Esophagus mucosa (tissue), 1 donor: Measurements from ENCODE around the gene MYO10. TPM values are rescaled to one million over a fixed set of nuclear protein-coding genes. Genes with fewer than 3 reads are reported as not detected.

Source experiments
- ATAC-seq: fragments of 200-7000 bp; cut with Tn5 transposase; one replicate; pipeline ENCODE4 v1.9.1; 2020
- total RNA-seq: library from RNA; stranded (reverse); gene quantifications from one replicate; pipeline ENCODE4 v1.2.4, GENCODE V29; 2023
- donor health status: DM: yes; HTN: yes; CAD: no.

The MYO10 gene
- total RNA-seq, 1 donor from 2014 or later: 27.3 TPM

DNA sequence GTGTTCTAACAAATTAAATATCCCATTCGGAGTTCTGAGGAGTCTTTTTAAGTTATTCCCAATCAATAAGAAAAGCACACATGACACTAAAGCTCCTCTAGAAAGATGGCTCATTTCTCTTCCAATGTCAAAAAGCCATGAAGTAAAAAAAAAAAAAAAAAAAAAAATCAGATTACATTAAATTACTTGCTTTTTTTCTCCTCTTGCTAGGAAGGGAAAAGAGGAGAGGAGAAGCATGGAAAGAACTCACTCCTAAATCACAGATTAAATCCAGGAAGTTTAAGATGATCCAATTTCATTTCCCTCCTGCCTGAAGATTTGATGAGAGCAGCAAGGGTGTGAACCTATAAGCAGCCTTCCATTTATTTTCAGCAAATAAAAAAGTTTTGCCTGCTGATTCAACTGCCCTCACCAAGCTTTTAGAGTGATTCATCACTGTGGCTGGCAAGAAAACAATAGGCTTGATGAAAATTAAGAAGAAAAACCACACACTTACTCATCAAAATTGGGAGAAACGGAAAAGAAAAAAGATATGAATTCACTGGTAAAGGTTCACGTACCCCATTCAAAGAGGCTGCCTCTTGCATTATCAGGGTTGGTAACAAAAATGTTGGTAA is 19.7 kb downstream of the MYO10 start:
- peak; percentile 56 for ATAC-seq

DNA sequence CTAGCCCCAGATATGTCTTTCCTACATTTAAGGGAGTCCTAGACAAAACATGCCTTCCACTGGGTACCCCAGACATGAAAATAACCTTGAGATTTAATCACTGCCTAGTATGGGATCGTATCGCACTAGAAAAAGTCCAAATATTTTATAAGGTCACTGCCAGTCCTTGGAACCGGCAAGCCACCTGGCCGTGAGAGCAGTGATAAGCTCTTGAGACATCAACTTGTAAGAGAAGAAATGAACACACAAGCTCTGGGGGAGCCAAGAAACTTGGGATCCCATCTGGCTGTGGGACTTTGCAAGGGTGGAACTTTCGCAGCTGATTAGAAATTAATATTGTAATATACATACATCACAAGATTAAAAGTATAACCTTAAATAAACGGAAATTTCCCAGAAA is 21.5 kb downstream of the MYO10 start:
- no peak for ATAC-seq

- no peak for ATAC-seq
Measured at GRCh38 chr5:16914108-16914435, 22.0 kb downstream of the MYO10 start.

GRCh38 chr5:16913187-16914107 is 22.6 kb downstream of the MYO10 start:
- ATAC-seq: peak; percentile 94

- ATAC-seq: no peak
Measured at GRCh38 chr5:16912080-16912479, 24.0 kb downstream of the MYO10 start.

GRCh38 chr5:16909464-16909863 is 26.6 kb downstream of the MYO10 start:
- ATAC-seq: no peak

DNA sequence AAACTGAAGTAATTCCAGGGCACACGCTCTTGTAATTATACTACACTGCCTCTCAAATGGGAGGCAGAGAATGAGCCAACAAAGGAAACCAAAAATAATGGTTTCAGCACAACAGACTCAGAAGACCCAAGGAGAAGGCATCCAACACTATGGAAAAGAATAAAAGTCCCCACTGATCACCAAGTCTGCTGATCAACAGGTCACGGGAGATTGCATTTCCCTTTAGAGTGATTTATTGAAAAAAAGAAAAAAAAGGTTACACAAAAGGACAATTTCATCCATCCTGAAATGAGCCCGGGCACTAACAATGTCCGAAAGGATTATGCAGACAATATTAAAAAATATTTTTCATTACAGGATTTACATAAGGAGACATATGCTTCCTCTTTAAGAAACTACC is 28.8 kb downstream of the MYO10 start:
- no peak for ATAC-seq

GRCh38 chr5:16906255-16906654 is 29.8 kb downstream of the MYO10 start:
- ATAC-seq: no peak

DNA sequence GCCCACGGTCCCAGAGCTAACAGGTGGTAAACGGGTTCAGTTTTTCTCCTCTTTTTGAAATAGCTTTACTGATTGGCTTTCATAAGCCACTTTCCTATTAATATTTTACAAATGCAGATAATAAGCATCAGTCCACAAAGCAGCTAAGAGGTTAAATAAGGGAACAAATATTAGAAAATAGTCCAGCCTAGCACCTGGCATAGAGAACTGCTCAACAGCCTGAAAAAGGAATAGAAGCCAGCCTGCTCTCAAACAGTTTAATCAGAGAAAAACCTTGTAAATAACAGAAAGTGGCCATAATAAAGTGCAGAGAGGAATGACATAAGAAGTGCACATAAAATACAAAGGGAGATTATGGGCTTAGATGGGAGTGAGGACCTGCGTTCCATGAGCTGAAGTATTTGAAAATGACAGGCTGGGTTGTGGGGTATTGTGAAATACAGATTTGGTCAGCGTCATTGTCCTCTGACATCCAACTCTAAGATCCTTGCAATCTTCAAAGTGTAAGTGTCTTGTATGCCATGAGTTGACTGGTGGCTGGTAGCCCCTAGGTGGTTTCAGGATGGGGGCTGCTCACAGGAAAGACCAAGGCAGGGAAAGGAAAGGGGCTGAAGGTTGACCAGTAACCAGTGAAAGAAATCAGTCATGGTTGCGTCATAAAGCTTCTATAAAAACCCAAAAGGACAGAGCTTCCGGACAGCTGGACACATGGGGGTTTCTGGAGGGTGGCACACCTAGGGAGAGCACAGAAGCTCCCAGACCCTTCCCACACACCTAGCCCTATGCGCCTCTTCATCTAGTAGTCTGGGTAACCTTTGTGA is 32.4 kb downstream of the MYO10 start:
- ATAC-seq: peak; percentile 33

- peak; percentile 95 for ATAC-seq
Measured at GRCh38 chr5:16902846-16903245, 33.2 kb downstream of the MYO10 start.

- no peak for ATAC-seq
Measured at GRCh38 chr5:16901021-16901644, 35.0 kb downstream of the MYO10 start.

- no peak for ATAC-seq
Measured at GRCh38 chr5:16899171-16899570, 36.9 kb downstream of the MYO10 start.

DNA sequence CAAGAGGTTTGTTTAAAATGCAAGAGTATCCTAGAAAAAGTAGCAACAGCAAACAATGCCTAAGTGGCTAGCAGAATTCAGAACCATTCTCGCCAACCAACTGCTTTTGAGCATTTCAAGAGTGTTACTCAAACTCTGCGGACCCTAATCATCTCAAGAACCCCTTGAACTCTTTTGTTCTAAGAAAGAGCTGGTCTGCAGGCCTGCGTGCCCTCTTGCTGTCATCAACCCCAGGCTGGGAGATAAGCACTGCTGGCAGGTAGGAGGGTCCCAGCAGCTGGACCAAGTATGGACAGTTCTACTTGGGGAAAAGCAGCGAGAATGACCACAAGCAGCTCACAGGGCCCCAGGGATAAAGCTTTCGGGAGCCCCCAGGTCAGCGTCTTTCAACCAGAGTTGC is 38.3 kb downstream of the MYO10 start:
- ATAC-seq: no peak

DNA sequence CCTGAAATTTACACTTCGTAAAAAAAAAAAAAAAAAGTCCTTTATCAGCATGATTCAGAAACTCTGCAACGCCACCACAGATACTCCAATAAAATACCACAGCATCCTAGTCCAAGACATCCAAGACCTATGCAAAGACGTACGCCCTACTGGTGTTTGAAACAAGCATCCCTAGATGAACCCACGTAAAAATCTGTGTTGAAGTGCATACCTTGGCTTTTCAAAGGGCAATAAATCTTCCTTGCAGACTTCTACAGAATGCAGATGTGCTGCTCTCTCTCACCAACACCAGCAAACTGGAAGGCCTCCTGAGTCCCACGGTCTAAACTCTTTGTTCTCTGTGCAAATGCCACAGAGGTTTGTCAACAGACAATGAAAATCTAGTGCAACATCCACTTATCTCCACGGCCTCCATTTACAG is 38.8 kb downstream of the MYO10 start:
- ATAC-seq: no peak

DNA sequence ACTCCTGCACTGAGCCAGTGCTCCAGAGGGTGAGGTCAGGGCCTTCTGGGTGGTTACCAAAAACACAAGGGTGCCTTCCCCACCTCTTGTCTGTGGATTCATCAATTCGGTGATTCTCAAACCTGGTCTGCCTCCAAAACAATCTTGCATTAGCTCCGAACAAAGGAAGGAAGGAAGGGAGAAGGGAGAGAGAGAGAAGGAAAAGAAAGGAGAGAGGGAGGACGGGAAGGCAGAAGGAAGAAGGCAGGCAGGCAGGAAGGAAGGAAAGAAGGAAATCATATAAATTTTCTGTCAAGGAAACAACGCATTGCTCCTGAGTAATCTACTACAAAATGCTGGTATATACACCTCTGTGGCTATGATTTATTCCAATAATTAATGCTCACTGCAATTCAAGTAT is 39.3 kb downstream of the MYO10 start:
- ATAC-seq: no peak

- ATAC-seq: peak; percentile 75
Measured at GRCh38 chr5:16894236-16895057, 41.6 kb downstream of the MYO10 start.

GRCh38 chr5:16891033-16891432 is 45.1 kb downstream of the MYO10 start:
- ATAC-seq: peak; percentile 5

- ATAC-seq: no peak
Measured at GRCh38 chr5:16889972-16890519, 46.0 kb downstream of the MYO10 start.

- ATAC-seq: no peak
Measured at GRCh38 chr5:16889203-16889971, 46.7 kb downstream of the MYO10 start.

- ATAC-seq: no peak
Measured at GRCh38 chr5:16888694-16889124, 47.4 kb downstream of the MYO10 start.
